ENCODE data around the gene DNAH6.

Gene DNAH6

GRCh38 chr2:84619794-84620371 is 103.6 kb downstream of the DNAH6 start:
- DNase-seq (ENCODE audit: low spot score): no peak
- FAIRE-seq: no peak

- DNase-seq (ENCODE audit: low spot score): no peak
- no peak for FAIRE-seq
These were observed 112.2 kb downstream of the DNAH6 start for GRCh38 chr2:84628486-84628885.

DNA sequence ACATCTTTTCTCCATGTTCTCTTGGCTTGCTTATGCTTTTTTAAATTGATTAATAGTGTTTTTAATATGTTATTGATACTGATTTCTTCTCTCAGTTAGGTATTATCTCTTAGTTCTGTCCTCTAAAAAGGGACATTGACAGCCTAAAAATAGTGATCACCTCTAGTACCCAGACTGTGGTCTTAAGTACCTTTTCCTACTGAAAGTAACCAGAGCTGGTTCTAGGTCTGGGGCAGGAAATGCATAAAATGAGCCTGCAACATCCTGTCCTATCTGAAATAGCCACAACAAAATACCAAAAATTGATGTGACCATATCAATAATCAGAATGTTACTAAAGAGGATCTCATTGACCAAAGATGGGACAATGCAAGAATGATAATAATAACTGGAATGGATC is 113.3 kb downstream of the DNAH6 start:
- FAIRE-seq (no peak), DNase-seq (ENCODE audit: low spot score) (no peak)

- FAIRE-seq: peak; percentile 56
- DNase-seq (ENCODE audit: low spot score): peak; percentile 49
These were observed 114.7 kb downstream of the DNAH6 start for GRCh38 chr2:84631047-84631446.

DNA sequence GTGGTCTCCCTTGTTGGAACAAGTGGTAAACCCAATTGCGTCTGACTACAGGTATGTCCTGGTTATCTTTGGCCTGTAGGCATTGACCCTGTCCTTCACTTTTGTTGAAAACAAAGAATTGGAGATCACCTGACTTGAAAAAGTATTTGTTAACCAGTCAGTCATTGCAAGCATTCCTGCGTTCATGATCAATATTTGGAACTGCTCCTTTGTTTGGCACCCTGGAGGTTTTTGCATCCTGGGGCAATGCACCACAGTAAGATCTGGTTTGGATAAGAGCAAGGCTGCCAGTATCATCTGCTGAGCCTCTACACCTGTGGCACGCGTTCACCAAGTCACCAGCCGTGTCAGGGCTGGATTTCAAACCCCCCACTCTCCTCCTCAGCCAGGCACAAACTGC is 115.7 kb downstream of the DNAH6 start:
- FAIRE-seq (no peak), DNase-seq (ENCODE audit: low spot score) (no peak)

DNA sequence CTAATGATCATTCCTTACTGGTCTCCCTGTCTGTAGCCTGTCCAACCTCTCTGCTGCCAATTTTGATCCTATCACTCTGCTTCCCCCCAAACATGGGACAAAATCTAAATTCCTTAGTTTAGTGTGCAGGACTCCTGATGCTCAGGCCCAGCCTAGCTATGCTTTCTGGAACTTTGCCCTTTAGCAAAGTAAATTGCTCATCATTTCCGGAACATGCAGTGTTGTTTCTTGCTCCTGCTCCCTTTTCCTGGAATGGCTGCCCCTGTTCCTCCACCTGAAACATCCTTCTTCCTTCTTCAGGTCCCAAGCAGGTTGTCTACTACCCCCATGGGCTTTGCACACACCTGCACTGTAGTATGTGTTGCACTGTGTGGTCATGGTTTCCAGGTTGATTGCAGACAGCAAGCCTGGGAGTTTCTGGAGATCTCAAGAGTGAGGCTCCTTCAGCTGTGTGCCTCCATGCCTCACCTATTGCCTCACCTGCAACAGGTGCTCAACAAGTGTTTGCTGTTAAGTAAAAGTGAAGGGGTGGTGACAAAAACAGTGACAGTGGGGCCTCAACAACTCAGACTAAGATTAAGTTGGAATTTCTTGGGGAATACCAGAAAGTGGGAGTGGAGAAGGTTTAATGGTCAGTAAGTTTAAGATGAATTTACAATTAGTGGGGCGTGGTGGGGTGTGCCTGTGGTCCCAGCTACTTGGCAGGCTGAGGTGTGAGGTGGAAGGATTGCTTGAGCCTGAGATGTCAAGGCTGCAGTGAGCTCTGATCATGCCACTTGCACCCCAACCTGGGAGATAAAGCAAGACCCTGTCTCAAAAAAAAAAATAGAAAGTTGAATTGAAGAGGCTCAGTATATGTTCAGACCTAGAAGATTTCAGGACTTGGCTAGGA is 120.0 kb downstream of the DNAH6 start:
- no peak for FAIRE-seq

GRCh38 chr2:84639751-84640150 is 123.5 kb downstream of the DNAH6 start:
- DNase-seq (ENCODE audit: low spot score): no peak
- no peak for FAIRE-seq

More for the DNA sequence above, 120.0 kb downstream of the DNAH6 start:
- no peak for DNase-seq (ENCODE audit: low spot score)

- FAIRE-seq: peak; percentile 99
- DNase-seq (ENCODE audit: low spot score): peak; percentile 90
These were observed 124.1 kb downstream of the DNAH6 start for GRCh38 chr2:84640411-84640810.

DNA sequence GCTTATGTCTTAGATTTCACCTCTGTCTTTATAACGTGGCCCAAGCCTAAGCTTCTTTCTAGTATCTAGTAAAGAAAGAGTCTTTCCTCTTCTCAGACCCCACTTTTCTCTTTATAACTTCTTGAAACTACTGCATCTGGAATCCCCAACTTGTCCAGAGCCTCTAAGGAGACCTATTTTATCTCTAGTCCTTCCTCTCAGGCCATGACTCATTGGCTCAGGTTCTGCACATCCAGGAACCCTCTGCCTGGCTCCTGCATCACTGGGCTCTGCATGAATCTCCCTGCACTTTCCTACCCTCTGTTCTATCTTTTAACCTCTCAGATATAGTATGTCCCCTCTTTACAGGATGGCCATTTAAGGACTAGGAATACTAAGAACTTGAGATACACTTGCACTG is 124.7 kb downstream of the DNAH6 start:
- no peak for FAIRE-seq

GRCh38 chr2:84643991-84644390 is 127.7 kb downstream of the DNAH6 start:
- FAIRE-seq (no peak), DNase-seq (ENCODE audit: low spot score) (no peak)

More for the DNA sequence above, 124.7 kb downstream of the DNAH6 start:
- no peak for DNase-seq (ENCODE audit: low spot score)

DNA sequence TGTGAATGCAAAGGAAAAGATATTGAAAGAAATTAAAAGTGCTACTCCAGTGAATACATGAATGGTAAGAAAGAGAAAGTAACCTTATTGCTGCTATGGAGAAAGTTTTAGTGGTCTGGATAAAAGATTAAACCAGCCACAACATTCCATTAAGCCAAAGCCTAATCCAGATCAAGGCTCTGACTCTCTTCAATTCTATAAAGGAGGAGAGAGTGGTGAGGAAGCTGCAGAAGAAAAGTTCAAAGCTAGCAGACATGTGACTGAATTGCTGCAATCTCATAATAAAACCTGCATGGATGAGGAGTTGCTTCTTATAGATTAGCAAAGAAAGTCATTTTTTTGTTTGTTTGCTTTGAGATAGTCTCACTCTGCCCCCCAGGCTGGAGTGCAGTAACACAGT is 130.2 kb downstream of the DNAH6 start:
- FAIRE-seq: peak; percentile 96
- DNase-seq (ENCODE audit: low spot score): peak; percentile 48

DNA sequence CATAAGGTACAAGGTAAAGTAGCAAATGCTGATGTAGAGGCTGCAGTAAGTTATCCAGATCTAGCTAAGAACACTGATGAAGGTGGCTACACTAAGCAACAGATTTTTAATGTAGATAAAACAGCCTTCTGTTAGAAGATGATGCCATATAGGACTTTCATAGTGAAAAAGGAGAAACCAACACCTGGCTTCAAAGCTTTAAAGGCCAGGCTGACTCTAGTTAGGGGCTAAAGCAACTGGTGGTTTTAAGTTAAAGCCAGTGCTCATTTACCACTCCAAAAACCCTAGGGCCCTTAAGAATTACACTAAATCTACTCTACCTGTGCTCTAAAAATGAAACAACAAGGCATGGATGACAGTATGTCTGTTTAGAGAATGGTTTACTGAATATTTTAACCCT is 131.0 kb downstream of the DNAH6 start:
- FAIRE-seq (no peak), DNase-seq (ENCODE audit: low spot score) (no peak)

- FAIRE-seq (no peak), DNase-seq (ENCODE audit: low spot score) (no peak)
These were observed 132.8 kb downstream of the DNAH6 start for GRCh38 chr2:84649058-84649457.

DNA sequence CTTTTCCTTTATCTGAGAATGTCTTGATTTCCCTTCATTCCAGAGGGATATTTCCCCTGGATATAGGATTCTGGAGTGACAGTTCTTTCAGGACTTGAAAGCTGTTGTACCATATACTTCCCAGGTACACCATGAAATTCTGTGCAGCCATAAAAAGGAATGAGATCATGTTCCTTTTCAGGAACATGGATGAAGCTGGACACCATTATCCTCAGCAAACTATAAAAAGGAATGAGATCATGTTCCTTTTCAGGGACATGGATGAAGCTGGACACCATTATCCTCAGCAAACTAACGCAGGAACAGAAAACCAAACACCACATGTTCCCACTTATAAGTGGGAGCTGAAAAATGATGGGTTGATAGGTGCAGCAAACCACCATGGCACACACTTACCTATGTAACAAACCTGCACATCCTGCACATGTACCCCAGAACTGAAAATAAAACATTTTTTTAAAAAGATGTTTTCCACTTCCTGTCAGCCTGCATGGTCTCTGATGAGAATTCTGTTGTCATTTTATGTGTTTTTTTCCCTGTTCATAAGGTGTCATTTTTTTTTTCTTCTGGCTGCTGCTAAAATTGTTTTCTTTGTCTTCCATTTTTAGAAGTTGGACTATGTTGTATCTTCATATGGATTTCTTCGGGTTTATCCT is 133.3 kb downstream of the DNAH6 start:
- no peak for FAIRE-seq

DNA sequence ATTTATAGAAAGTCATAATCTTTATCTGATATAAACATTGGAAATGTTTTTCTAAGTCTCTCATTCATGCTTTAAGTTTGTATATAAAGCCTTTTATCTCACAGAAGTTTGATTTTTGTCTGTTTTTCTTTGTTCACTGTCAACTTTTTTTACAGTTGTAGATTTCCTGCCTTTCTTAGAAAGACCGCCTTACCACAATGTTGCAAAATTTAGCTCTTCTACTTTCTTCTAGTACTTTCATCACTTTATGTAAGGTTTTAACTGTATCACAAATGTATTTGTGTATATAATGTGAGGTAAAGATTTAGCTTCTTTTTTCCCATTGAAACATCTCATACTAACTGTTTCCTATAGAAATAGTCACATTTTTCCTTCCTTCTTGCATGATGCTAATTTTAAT is 136.1 kb downstream of the DNAH6 start:
- FAIRE-seq (no peak), DNase-seq (ENCODE audit: low spot score) (no peak)

More for the DNA sequence above, 133.3 kb downstream of the DNAH6 start:
- DNase-seq (ENCODE audit: low spot score): no peak

GRCh38 chr2:84653302-84653701 is 137.0 kb downstream of the DNAH6 start:
- DNase-seq (ENCODE audit: low spot score) (no peak), FAIRE-seq (no peak)

DNA sequence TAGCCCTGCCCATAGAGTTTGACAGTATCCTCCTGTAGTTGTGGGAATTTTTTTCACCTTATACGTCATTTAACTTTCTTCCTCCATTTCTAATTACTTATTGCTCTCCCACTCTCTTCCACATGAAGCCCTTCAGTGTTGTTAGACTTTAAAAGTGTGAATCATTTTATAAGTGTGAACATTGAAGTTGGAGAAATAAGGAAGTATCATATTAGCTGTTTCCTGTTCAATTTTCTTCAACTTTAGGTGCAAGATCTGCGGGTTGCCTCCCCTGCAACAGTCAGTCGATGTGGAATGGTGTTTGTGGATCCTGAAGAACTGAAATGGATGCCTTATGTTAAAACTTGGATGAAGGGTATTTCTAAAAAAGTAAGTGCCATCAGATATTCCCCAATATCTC is 138.1 kb downstream of the DNAH6 start:
- DNase-seq (ENCODE audit: low spot score): no peak
- no peak for FAIRE-seq

- FAIRE-seq: no peak
- DNase-seq (ENCODE audit: low spot score): no peak
These were observed 152.8 kb downstream of the DNAH6 start for GRCh38 chr2:84669122-84669521.

- DNase-seq (ENCODE audit: low spot score) (no peak), FAIRE-seq (no peak)
These were observed 157.8 kb downstream of the DNAH6 start for GRCh38 chr2:84674099-84674498.

DNA sequence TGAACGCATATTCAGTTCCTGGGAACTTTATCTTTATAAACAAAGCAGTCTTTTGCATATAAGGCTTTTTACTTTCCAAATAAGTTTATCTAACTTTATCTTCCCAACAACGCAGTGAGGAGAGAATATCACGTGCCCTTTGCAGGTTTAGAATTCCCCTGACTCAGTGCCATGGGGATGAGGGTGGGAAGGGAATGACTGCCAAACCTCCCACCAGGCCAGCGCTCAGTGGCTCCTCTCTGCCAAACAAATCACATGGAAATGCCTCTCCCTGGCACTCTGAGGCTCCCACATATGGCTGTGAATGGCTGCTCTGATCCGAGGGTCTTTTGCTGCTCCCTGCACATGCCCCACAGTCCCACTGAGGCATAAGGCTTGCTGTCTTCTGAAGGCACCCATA is 158.3 kb downstream of the DNAH6 start:
- FAIRE-seq: no peak
- DNase-seq (ENCODE audit: low spot score): no peak

GRCh38 chr2:84676295-84676694 is 160.0 kb downstream of the DNAH6 start:
- peak; percentile 46 for FAIRE-seq

GRCh38 chr2:84678214-84678613 is 161.9 kb downstream of the DNAH6 start:
- FAIRE-seq (no peak), DNase-seq (ENCODE audit: low spot score) (no peak)

More at GRCh38 chr2:84676295-84676694, 160.0 kb downstream of the DNAH6 start:
- DNase-seq (ENCODE audit: low spot score): no peak

Measured in RCC 7860 (cell line).